K562 (cell line): ENCODE measurements around the gene ANO2. TPM values are rescaled to one million over a fixed set of nuclear protein-coding genes. Genes with fewer than 3 reads are reported as not detected.

ENCODE experiments used
- MED1 ChIP-seq: sonication (generic); formaldehyde crosslinking; IDR thresholded peaks from 2 replicates; pipeline ENCODE4 v1.8.1; 2023; ENCODE audit warnings: missing genetic modification reagents, borderline replicate concordance
- PRPF4 ChIP-seq: fragments of 200-400 bp; formaldehyde crosslinking; IDR thresholded peaks from one replicate; pipeline ENCODE4 v1.6.1; 2017; ENCODE audit warnings: low read length, low read depth, mild to moderate bottlenecking; ENCODE audit not compliant: insufficient read depth, poor library complexity, severe bottlenecking
- SNRNP70 ChIP-seq: fragments of 200-400 bp; formaldehyde crosslinking; optimal IDR thresholded peaks from 2 replicates; pipeline ENCODE3; 2017; ENCODE audit warnings: low read depth, low read length
- SRSF3 ChIP-seq: fragments of 200-400 bp; formaldehyde crosslinking; IDR thresholded peaks from 2 replicates; pipeline ENCODE4 v1.6.1; 2016; ENCODE audit warnings: mild to moderate bottlenecking, low read length, moderate library complexity; ENCODE audit not compliant: insufficient read depth
- polyA plus RNA-seq, 8 experiments: library from polyadenylated mRNA; depleted of rRNA in 4 of 8; stranded (reverse) in 5 of 8; unstranded in 3 of 8; fragments of >200 nt; fragmentation: Nextera tagmentation in 2 of 8; fragmentation: Illumina TruSeq in 1 of 8; extraction: Ambion mirVana in 2 of 8; extraction: Trizol in 1 of 8; gene quantifications; 2 replicates each; pipeline versions ENCODE4 v1.2.1 to v1.2.3, GENCODE V29; 2011 to 2014; ENCODE audit warnings: inconsistent platforms in 1 of 8, missing spikeins in 1 of 8
- total RNA-seq, 7 experiments: library from RNA; depleted of rRNA in 6 of 7; stranded (reverse); fragments of >200 nt in 6 of 7; fragmentation: Illumina TruSeq in 2 of 7; extraction: Trizol in 2 of 7; gene quantifications; 2 replicates each; pipeline versions ENCODE4 v1.2.1 to v1.2.3, GENCODE V29; 2011 to 2021; ENCODE audit warnings: low replicate concordance in 1 of 7
- TF ChIP-seq, protein P1 (sequence below): fragments of 250-450 bp; sonication (Bioruptor Pico); IDR thresholded peaks from 2 replicates; pipeline ENCODE4 v1.4.0; 2020
- TF ChIP-seq, protein P2 (sequence below): IDR thresholded peaks from 2 replicates; pipeline ENCODE4 v1.6.1; 2011; ENCODE audit not compliant: insufficient read length; ENCODE audit errors: extremely low read depth

The ANO2 gene
- total and polyA plus RNA-seq, 9 of the 15 experiments (the other 6 are each of a cell fraction or from before 2014, with no cell fraction given) = 0.64 TPM; not detected in 8

DNA sequence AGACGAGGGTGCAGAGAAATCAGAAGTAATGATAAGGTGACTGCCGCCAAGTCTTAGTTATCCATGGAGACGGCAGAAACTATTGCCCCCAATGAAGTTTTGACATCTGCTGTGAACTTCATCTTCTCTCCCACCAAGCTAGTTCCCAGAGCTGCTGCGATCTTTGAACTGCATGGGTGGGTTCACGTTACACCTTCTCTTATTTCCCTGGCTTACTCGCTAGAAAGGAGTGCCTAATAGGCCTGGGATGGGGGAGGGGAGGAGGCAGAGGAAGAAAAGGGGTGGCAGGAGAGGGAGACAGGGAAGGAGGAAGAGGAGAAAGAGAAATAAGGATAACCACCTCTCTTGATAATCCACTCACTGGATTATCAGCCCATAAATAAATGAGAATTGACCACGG is 356.0 kb downstream of the ANO2 start (continued):
- TF ChIP-seq, protein P1, sequence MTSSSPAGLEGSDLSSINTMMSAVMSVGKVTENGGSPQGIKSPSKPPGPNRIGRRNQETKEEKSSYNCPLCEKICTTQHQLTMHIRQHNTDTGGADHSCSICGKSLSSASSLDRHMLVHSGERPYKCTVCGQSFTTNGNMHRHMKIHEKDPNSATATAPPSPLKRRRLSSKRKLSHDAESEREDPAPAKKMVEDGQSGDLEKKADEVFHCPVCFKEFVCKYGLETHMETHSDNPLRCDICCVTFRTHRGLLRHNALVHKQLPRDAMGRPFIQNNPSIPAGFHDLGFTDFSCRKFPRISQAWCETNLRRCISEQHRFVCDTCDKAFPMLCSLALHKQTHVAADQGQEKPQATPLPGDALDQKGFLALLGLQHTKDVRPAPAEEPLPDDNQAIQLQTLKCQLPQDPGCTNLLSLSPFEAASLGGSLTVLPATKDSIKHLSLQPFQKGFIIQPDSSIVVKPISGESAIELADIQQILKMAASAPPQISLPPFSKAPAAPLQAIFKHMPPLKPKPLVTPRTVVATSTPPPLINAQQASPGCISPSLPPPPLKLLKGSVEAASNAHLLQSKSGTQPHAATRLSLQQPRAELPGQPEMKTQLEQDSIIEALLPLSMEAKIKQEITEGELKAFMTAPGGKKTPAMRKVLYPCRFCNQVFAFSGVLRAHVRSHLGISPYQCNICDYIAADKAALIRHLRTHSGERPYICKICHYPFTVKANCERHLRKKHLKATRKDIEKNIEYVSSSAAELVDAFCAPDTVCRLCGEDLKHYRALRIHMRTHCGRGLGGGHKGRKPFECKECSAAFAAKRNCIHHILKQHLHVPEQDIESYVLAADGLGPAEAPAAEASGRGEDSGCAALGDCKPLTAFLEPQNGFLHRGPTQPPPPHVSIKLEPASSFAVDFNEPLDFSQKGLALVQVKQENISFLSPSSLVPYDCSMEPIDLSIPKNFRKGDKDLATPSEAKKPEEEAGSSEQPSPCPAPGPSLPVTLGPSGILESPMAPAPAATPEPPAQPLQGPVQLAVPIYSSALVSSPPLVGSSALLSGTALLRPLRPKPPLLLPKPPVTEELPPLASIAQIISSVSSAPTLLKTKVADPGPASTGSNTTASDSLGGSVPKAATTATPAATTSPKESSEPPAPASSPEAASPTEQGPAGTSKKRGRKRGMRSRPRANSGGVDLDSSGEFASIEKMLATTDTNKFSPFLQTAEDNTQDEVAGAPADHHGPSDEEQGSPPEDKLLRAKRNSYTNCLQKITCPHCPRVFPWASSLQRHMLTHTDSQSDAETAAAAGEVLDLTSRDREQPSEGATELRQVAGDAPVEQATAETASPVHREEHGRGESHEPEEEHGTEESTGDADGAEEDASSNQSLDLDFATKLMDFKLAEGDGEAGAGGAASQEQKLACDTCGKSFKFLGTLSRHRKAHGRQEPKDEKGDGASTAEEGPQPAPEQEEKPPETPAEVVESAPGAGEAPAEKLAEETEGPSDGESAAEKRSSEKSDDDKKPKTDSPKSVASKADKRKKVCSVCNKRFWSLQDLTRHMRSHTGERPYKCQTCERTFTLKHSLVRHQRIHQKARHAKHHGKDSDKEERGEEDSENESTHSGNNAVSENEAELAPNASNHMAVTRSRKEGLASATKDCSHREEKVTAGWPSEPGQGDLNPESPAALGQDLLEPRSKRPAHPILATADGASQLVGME = no peak
- TF ChIP-seq, protein P2, sequence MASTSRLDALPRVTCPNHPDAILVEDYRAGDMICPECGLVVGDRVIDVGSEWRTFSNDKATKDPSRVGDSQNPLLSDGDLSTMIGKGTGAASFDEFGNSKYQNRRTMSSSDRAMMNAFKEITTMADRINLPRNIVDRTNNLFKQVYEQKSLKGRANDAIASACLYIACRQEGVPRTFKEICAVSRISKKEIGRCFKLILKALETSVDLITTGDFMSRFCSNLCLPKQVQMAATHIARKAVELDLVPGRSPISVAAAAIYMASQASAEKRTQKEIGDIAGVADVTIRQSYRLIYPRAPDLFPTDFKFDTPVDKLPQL = no peak
- TF ChIP-seq SRSF3 (no peak), PRPF4 (no peak), SNRNP70 (no peak), MED1 (CRISPR knock-in tag) (no peak)
